Measurements from ENCODE around the gene SRRT.

Gene SRRT

GRCh38 chr7:100881136-100881535 is 6.2 kb downstream of the SRRT start:
- Histone ChIP-seq H3K27me3 (ENCODE audit: insufficient read depth, poor library complexity, severe bottlenecking) (no peaks in the 10 kb centered on the region), H3K27ac (replicated peaks) (no peak overlapping the region), H3K4me3 (replicated peaks; ENCODE audit: insufficient read depth, low read length) (no peak overlapping the region)
- no peak for DNase-seq (ENCODE audit: low read depth in 1 of 2, low spot score in 1 of 2)
- TF ChIP-seq GABPA (IDR thresholded peaks at IDR 0.05; ENCODE audit: low read depth) (no peak), CTCF (IDR thresholded peaks at IDR 0.05; ENCODE audit: insufficient read depth, low read length) (no peak), SPI1 (IDR thresholded peaks at IDR 0.05; ENCODE audit: borderline replicate concordance, low read depth) (no peak), POLR2AphosphoS5 (IDR thresholded peaks at IDR 0.05; ENCODE audit: low read depth) (no peak)
- TF ChIP-seq, protein P1, sequence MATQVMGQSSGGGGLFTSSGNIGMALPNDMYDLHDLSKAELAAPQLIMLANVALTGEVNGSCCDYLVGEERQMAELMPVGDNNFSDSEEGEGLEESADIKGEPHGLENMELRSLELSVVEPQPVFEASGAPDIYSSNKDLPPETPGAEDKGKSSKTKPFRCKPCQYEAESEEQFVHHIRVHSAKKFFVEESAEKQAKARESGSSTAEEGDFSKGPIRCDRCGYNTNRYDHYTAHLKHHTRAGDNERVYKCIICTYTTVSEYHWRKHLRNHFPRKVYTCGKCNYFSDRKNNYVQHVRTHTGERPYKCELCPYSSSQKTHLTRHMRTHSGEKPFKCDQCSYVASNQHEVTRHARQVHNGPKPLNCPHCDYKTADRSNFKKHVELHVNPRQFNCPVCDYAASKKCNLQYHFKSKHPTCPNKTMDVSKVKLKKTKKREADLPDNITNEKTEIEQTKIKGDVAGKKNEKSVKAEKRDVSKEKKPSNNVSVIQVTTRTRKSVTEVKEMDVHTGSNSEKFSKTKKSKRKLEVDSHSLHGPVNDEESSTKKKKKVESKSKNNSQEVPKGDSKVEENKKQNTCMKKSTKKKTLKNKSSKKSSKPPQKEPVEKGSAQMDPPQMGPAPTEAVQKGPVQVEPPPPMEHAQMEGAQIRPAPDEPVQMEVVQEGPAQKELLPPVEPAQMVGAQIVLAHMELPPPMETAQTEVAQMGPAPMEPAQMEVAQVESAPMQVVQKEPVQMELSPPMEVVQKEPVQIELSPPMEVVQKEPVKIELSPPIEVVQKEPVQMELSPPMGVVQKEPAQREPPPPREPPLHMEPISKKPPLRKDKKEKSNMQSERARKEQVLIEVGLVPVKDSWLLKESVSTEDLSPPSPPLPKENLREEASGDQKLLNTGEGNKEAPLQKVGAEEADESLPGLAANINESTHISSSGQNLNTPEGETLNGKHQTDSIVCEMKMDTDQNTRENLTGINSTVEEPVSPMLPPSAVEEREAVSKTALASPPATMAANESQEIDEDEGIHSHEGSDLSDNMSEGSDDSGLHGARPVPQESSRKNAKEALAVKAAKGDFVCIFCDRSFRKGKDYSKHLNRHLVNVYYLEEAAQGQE (IDR thresholded peaks at IDR 0.05; ENCODE audit: insufficient replicate concordance, low read depth), result no peak

DNA sequence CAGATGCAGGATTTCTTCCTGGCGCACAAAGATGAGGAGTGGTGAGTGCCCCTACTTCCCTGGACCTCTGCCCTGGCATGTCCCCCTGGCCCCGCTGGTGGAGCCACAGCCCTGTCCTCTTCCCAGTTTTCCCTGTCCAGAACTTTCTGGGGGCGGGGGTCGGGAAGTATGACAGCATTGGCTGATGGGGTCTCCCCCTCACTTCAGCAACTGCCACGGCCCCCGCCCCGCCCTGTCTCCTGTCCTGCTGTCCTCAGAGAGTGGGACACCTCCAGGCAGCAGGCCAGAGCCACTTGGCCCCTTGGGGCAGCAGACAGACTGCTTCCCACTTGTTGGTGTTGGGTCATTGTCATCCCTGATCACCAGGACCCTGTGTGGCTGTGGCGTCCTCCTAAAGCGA is 7.3 kb downstream of the SRRT start:
- TF ChIP-seq CTCF (IDR thresholded peaks at IDR 0.05; ENCODE audit: insufficient read depth, low read length) (no peak), GABPA (IDR thresholded peaks at IDR 0.05; ENCODE audit: low read depth) (no peak), POLR2AphosphoS5 (IDR thresholded peaks at IDR 0.05; ENCODE audit: low read depth) (no peak), SPI1 (IDR thresholded peaks at IDR 0.05; ENCODE audit: borderline replicate concordance, low read depth) (no peak)
- TF ChIP-seq, protein P1 (IDR thresholded peaks at IDR 0.05; ENCODE audit: insufficient replicate concordance, low read depth), result no peak
- no peak overlapping the region for H3K4me3 ChIP-seq (replicated peaks; ENCODE audit: insufficient read depth, low read length)
- no peak overlapping the region for H3K27ac ChIP-seq (replicated peaks)
- DNase-seq (ENCODE audit: low read depth in 1 of 2, low spot score in 1 of 2), result no peak
- no peaks in the 10 kb centered on the region for H3K27me3 ChIP-seq (ENCODE audit: insufficient read depth, poor library complexity, severe bottlenecking)

DNA sequence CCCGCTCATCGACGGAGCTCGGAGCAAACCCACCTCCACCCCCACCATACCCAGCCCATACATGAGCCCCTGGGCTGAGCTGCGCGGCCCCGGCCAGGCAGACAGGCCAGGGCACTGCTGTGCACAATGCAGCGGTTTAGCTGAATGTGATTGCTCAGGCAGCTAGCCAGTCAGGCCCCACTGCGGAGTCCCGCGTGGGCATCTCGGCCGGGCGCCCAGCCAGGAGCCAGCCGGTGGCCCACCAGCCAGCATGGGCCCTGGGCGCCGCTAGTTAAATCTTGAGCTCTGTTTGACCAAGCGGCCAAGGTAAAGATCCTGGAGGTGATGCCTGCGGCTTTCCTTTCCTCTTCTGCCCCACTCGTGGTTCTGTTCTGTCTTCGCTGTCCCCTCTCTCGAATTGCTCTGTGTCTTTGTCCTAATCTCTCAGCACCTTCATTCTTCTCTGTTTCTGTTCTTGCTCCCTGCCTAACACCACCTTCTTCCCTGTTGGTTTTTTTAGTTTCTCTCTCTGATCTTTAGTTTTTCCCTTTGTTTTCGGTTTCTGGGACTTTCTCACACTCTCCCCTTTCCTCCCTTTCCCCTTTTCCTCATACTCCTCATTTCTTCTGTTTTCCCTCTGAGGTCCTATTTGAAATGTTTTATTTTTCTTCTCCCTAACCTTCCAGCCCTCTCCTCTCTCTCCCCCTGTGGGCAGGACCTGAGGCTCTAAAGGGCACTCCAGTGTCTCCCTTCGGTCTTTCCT is 8.1 kb downstream of the SRRT start:
- DNase-seq (ENCODE audit: low read depth in 1 of 2, low spot score in 1 of 2), result no peak
- no peak overlapping the region for H3K4me3 ChIP-seq (replicated peaks; ENCODE audit: insufficient read depth, low read length)
- TF ChIP-seq SPI1 (IDR thresholded peaks at IDR 0.05; ENCODE audit: borderline replicate concordance, low read depth), result no peak
- TF ChIP-seq POLR2AphosphoS5 (IDR thresholded peaks at IDR 0.05; ENCODE audit: low read depth), result no peak
- TF ChIP-seq, protein P1 (IDR thresholded peaks at IDR 0.05; ENCODE audit: insufficient replicate concordance, low read depth), result no peak
- TF ChIP-seq GABPA (IDR thresholded peaks at IDR 0.05; ENCODE audit: low read depth), result no peak
- no peak for TF ChIP-seq CTCF (IDR thresholded peaks at IDR 0.05; ENCODE audit: insufficient read depth, low read length)
- H3K27ac ChIP-seq (replicated peaks), result no peak overlapping the region
- H3K27me3 ChIP-seq (ENCODE audit: insufficient read depth, poor library complexity, severe bottlenecking), result no peaks in the 10 kb centered on the region
